NOMO-1 treated with dmso at 0.1 percent for 144 hours (cell line): Measurements from ENCODE around the gene TNRC6B.

Experiments used
- DNase-seq: peaks from one replicate; lab custom pipeline; 2025; ENCODE audit not compliant: unreplicated experiment; lab: John Stamatoyannopoulos, UW

Gene TNRC6B

DNA sequence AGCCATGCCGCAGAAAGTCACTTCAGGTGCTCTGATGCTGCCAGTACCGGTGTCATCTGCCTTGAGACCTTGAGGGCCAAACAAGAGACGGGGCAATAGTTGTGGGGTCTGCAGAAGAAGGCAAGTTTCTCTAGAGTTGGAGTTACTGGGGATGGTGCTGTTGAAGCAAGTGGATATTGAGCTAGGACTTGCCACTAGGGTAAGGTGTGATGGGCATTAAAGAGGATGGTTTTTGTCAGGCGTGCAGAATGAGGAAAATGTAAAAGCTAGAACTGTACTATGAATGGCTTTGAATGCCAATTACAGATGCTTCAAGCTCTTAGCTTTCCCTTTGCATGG, 61.6 kb downstream of the TNRC6B start:
- no peak for DNase-seq

DNA sequence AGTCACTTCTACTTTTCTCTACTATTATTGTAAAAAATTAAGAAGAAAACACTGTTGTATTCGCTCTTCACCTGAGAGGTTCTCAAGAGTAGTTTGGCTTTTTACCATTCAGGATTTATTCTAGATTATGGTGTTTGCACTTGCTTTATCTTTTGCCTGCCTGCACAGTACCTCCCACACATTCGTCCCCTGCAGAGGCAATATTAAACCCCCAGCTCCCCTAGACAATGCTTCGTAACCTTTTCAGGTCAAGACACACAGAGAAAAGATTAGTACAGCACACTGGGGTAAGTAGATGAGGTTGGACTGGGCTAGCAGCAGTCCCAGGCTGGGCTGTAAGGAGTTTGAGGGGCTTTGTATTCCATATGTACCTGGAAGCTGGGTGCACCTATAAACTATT, 62.4 kb downstream of the TNRC6B start:
- DNase-seq, result no peak

DNA sequence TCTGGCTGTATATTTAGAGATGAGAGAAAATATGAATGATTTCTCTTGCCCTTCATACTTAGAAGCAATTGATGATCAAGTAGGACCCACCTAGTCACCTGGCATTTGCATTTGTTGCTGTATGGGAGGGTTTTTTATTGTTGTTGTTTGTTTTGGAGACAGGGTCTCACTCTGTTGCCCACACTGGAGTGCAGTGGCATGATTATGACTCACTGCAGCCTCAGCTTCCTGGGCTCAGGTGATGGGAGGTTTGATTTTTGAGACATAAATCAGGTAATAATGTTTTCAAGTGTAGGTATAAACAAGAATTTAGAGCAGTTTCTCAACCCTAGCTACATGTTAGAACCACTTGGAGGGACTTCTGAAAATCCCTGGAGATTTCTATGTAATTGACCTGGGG, 63.0 kb downstream of the TNRC6B start:
- DNase-seq, result no peak

DNA sequence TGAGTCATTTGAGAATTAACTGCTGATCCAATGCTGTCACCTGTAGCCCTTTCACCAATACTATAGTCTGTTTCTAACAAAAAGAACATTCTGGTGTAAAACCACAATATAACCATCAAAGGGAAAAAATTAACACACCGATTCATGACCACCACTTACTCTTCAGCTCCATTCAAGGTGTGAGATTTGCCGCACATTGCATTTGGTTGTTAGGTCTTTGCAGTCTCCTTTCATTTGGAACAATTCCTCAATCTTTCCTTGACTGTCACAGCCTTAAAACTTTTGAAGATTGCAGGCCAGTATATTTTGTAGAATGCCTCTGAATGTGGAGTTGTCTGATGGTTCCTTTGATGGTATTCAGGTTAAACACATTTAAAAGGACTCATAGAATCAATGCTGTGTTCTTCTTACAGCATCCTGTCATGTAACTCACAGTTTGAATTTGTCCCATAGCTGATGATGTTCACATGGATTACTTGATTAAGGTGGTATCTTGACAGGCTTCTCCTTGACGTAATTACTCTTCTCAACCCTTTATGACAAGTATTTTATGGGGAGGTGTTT, 63.6 kb downstream of the TNRC6B start:
- no peak for DNase-seq

DNA sequence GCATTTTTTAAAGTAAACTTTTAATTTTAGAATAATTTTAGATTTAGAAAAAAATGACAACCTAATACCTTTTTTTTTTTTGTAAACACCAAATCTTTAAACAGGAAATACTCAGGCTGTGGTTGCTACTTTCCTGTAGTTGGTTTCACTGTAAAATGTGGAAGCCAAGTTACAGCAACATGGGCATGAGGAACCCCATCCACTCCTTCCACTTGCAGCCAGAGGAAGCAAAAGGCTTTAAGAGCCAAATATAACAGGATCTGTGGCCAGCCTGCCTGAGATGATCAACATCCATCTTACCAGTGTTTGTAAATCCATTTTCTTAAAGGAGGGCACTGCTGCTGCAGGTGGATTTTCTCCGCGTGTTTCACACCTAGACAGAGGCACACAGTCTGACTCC, 66.2 kb downstream of the TNRC6B start:
- DNase-seq, result no peak

DNA sequence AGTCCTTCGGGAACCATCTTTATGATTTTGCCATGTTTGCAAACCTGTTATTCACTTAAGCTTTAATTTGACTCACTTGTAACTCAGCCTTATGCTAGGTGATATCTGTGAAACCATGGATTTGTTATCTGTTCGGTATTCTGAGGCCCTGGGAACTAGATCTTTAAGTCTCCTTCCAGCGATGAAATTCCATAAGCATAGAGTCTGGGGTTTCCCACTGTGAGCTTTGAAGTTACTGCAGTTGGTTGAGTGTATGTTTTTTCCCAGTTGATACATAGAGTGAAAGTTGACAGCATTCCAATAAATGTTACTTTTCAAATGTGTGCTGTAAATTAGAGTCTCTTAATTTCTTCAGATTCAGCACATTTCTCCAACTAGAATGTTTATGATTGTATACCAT, 66.9 kb downstream of the TNRC6B start:
- no peak for DNase-seq

DNA sequence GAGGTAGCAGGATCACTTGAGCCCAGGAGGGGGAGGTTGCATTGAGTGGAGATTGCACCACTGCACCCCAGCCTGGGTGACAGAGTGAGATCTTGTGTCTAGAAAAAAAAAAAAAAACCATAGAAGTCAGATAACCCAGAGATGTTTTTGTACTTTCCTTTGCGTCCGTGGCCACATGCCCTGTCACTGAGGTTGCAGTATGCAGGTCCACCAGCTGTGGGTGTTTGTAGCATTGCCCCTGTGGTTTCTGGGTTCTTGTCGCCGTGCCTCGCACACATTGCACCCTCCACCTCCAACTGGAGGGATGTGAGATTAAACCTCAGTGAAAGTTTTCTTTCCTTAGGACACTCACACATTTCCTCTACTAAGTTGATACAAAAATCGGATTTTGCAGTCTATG, 70.3 kb downstream of the TNRC6B start:
- no peak for DNase-seq

DNA sequence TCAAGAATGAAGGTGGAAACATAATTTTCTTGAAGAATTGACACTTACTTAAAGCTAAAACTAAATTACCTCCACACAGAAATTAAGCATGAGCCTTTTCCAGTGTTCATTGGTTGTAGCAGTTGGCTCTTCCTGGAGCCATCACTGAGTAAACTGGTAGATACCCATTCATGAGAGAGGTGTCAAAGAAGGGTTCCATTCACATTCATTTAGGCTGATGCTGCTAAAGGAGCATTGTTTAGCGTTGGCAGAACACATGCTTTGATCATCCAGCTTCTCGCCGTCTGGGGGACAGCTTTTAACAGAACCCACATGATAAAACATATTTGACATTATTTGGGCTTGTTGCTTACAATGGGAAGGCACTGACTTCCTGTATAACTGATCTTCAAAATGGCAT, 71.6 kb downstream of the TNRC6B start:
- no peak for DNase-seq

DNA sequence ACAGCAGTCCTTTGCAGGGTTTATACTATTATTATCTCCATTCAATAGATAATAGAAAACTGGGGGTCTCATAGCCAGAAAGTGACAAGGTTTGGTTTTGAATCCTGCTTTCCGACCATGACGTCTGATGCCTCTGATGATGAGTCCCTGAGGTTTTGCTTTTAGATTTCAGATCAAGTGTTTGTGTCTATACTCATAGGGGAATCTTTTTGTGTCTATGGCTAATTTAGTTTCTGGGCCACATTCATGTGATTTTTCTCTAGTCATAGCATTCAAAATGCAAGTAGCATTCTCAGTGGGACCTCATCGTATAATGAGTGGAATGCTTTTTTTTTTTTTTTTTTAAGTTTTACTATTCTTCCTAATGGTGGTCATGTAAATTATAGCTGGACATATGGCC, 72.9 kb downstream of the TNRC6B start:
- DNase-seq, result no peak

DNA sequence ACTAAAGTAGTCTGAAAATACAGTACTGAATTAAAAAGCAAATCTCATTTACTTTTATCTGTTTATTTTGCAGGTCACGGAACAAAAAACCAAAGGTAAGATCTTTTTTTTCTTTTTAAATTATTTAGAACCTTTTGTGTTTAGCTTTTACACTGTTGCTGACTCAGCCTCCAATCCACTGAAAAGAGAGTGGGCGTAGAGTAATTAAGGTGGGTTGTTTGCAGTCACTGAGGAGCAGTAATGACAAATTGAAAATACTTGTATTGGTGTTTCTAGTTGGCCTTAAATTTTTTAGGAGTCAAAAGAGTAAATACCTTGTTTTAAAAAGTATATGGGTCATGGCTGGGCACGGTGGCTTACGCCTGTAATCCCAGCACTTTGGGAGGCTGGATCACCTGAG, 73.4 kb downstream of the TNRC6B start:
- DNase-seq, result no peak

DNA sequence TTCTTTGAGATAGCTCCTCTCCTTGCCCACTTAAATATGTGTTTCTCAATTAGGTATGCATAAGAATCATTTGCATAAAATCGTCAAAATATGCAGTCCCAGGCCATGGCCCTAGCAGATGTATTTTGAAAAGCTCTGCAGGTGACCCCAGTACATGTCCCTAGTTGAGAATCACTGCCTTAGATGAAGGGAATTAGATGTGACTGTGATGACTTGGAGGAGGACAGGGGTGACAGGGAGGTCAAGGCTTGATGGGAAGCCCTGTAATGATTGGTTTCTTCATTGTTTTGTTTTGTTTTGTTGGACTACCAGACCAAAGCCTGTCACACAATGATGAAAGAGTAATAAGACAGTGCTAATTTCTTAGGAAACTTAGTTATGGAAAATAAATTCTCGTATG, 74.4 kb downstream of the TNRC6B start:
- no peak for DNase-seq

DNA sequence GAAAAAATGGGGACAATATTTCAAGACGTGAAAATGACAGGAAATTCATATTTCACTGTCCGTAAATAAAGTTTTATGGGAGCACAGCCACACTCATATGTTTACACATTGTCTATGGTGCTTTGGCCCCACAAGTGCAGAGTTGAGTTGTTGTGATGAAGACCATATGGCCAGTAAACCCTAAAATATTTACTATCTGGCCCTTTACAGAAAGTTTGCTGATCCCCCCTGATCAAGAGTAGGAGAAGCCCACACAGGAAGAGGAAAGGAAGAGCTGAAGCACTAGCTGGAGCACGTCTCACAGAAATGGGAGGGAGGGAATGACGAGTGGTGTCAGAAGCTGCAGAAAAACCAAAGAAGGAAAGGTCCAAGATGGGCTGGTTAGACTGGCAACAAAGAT, 78.8 kb downstream of the TNRC6B start:
- DNase-seq, result no peak

DNA sequence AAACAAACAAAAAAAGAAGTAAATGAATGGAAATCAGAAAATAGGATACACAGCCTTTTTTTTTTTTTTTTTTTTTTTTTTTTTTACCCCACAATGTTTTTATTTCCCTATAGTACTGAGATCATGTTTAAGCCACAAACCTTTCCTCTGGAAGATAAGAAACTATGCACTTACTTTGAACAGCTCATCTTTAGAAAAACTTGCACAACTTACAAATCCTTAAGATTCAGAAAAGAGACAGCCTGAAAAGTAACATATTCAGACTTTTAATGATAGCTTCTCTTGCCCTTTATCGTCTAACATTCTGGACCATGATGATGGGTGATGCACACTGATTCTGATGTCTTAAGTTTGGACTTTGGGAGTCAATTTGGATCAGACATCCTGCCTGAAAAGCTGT, 80.3 kb downstream of the TNRC6B start:
- DNase-seq, result no peak

DNA sequence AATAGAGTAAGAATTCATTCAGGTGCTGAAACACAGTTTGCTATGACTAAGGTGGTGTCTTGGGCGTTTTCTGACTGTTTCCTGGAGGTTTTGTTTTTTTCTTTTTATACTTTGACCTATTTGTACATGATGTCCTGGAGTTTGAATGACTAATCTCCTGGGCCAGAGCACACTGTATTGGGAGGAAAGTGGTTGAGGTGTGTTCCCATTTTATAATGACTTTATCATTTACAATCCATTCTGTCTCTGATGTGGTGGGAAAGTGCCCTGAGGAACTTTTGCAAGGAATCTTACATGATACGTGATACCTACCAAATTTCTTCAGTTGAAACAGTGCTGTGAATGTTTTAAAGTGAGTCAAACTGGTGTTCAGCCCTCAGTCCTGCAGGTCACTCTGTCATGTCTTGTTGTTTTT, 80.8 kb downstream of the TNRC6B start:
- DNase-seq, result no peak

DNA sequence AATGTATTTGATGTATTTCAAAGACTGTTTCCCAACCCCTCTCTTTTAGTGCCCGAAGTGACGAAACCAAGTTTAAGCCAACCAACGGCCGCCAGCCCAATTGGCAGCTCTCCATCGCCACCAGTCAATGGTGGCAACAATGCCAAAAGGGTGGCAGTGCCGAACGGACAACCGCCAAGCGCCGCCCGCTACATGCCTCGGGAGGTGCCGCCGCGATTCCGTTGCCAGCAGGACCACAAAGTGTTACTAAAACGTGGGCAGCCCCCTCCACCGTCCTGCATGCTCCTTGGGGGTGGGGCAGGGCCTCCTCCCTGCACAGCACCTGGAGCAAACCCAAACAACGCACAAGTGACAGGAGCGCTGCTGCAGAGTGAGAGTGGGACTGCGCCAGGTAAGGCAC, 84.1 kb downstream of the TNRC6B start:
- DNase-seq, result no peak

DNA sequence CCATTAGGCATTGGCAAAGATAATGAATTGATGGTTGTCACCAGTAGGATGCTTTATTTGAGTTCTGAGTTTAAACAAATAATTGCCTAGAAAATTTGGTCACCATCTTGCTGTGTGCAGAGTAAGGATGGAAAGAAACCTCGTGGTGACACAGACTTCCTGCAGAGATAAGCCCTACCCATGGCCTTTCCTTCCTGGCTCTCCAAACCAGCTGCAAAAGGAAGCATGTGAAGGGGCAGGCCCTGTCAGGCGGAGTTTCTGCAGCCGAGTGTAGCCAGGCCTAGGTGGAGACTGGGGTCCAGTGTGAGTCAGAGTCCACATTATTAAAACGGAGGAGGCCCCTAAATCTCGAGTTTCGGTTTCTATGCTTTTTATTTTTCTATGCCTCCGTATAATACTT, 85.5 kb downstream of the TNRC6B start:
- DNase-seq, result no peak

DNA sequence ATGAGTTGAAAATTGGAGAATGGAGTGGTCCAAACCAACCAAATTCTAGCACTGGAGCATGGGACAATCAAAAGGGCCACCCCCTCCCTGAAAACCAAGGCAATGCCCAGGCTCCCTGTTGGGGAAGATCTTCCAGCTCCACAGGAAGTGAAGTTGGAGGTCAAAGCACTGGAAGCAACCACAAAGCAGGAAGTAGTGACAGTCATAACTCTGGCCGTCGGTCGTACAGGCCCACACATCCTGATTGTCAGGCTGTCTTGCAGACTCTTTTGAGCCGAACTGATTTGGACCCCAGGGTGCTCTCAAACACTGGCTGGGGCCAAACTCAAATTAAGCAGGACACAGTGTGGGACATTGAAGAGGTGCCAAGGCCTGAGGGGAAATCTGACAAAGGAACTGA, 88.1 kb downstream of the TNRC6B start:
- DNase-seq, result no peak

DNA sequence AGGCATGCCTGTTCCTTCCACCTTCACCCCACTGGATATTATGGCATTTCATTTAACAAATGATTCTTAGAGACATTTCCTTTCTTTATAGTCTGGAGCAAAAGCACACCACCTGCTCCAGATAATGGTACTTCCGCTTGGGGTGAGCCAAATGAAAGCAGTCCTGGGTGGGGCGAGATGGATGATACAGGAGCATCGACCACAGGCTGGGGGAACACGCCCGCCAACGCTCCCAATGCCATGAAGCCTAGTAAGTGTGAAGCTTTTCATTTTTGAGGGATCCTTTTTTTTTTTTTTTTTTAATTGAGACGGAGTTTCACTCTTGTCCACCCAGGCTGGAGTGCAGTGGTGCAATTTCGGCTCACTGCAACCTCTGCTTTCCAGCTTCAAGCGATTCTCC, 92.3 kb downstream of the TNRC6B start:
- no peak for DNase-seq

DNA sequence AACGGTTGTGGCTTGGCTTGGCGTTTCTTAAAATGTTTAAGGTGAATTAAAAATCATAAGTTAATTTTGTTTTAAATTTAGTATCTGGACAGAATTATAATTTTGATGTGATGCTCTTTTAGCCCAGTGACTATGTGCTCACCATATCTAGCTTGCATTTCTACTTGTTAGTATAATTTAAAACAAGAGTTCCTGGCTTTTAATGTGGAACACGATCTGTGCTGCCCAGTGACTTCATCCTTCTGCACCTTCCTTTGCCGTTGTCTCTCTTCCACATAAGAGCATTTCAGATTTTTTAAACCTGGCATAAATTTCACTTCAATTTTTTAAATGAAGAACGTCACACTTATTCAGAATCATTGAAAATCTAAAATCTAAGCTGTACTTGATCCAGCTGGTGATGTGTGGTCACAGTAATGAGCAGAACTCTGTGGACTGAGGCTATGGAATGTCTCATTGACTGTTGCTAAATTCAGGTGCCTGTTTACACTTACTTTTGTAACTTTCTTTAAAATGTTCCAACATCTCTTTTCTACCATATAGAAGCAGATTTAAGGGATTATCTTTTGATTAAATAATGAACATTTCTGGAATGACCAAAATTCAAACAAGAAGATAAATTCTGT, 93.1 kb downstream of the TNRC6B start:
- DNase-seq, result no peak

DNA sequence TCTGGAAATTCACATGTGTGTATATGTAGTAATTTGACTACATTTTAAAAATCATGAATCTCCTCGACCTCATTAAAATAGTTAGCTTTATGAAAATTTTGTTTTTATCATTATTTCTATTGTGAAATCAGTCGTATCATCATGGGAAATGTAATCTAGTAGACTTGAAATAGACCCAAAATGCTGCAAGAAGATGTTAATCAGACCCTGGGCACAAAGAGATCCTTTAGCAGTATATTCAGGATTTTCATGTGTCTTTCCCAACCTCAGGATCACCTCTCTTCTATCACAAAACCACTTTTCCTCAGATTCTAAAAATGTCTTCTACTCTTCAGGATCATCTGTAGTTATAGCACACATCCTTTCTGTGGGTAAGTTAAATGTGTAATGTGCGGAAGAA, 93.7 kb downstream of the TNRC6B start:
- DNase-seq, result no peak

DNA sequence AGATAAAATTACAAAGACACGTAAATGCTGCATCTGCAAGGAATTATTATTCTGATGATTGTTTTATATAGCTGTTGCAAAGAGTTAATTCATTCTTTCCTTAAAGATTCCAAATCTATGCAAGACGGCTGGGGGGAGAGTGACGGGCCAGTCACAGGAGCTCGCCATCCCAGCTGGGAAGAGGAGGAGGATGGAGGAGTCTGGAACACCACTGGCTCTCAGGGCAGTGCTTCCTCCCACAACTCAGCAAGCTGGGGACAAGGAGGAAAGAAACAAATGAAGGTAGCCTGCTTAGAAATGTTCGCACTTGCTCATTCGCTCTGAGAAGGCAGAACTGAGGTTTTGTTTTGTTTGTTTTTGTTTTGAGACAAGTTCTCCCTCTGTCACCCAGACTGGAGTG, 95.6 kb downstream of the TNRC6B start:
- DNase-seq, result no peak

DNA sequence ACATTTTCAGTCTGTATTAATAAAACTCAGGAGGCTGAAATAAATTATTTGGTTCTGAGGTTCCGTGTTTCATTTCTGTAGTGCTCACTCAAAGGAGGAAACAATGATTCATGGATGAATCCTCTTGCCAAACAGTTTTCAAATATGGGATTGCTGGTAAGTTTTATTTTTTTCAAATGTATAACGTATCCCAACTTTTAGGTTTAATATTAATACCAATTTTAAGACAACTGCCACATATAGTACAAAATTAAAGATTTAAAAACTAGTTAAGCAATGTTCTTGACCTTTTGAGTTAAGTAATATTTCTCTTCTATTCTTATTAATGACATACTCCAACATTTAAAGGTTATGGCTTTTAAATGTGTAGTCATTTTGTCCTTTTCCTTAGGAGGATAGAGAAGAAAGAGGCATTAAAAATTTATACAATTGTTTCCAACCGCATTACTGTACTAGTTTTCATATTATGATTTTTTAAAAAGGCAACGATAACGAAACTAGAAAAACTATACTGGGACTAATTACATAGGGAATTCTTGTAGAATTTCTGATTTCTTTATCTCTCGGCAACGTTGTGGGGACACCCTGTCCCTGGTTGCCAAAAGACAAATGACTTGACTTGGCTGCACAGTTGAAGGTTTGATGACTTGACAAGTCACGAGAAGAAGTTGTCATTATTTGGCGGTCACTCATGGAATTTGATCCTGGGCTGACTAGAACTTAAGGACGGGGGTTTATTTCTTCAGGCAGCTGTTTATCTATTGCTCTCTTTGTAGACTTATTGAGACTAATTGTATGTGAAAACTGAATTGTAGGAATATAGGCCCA, 99.5 kb downstream of the TNRC6B start:
- DNase-seq, result no peak

DNA sequence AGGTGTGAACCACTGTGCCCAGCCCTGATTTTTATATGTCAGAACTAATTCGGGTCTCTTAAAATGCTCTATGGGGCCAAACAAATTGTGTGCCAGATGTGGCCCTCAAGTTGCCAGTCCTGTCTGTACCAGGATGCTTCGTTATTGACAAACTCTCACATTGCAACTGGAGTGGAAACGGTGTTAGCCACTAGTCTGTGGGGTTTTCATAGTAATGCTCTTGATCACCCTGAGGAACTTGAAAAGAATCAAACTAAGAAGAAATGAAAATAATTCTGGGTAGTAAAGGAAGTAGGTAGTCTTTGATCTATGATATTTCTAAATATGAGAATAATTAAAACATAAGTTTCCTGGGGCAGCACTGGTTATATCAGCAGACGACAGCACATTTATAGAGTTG, 101.3 kb downstream of the TNRC6B start:
- no peak for DNase-seq
